ENCODE measurements around the gene GPX8. TPM values are rescaled to one million over a fixed set of nuclear protein-coding genes. Genes with fewer than 3 reads are reported as not detected.

GPX8 gene
- total and polyA plus RNA-seq, 2 of the 13 experiments (the other 11 are each of a cell fraction or from before 2014, with no cell fraction given) = 0.33 to 0.94 TPM

DNA sequence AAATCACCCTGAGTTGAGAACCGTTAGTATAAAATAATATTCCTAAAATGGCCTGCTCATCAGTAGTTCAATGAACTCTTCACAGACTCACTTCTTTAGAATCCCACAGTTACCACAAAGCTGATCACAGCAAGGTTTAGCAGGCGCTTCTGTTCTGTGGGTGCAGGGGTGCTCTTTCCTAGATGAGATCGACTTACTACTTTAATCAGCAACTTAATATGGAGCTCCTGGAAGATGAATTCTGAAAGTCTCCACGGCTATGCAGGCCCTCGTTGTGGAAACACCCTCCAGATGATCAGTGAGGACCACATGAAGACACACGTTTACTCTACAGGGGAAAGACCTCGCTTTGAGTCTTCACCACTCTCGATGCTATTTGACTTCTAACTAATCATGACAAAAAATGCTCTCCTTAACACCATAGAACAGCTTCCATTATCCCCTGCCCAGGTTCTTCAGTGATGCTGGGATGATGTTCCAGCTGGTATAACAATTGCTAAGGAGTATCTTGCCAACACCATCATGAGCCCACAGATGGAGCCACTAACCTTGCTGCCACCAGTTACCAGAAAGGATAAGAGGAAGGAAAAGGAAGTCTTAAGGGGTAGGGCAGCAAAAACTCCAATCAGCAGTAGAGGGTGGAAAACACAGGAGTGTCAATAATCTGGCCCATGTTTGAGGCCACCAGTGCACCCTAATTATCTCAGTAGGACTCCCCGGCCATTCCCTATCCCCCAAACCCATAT lies 17.9 kb upstream of the GPX8 start:
- H3K4me2 ChIP-seq (ENCODE audit: low read depth, low read length) = no peak overlapping the region
- H3K79me2 ChIP-seq (ENCODE audit: insufficient read depth, low read length) = no peaks in the 10 kb centered on the region
- FAIRE-seq (no peak), DNase-seq (ENCODE audit: low spot score) (no peak), ATAC-seq (no peak)
- H3K27me3 ChIP-seq (ENCODE audit: control insufficient read depth in 1 of 2, insufficient read depth in 2 of 2, low read length in 2 of 2) = no peaks in the 10 kb centered on the region
- H3K4me3 ChIP-seq (replicated peaks in 1 of 3; ENCODE audit: insufficient read depth in 1 of 3, low read depth in 2 of 3, low read length in 3 of 3) = no peak overlapping the region
- TF ChIP-seq, protein P1, sequence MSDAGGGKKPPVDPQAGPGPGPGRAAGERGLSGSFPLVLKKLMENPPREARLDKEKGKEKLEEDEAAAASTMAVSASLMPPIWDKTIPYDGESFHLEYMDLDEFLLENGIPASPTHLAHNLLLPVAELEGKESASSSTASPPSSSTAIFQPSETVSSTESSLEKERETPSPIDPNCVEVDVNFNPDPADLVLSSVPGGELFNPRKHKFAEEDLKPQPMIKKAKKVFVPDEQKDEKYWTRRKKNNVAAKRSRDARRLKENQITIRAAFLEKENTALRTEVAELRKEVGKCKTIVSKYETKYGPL (CRISPR knock-in tag; IDR thresholded peaks at IDR 0.05) = no peak
- no peak for TF ChIP-seq SALL1 (CRISPR knock-in tag; IDR thresholded peaks at IDR 0.05)
- no peak for TF ChIP-seq HDAC6 (IDR thresholded peaks at IDR 0.05; ENCODE audit: low read depth, low read length)
- TF ChIP-seq ZNF326 (CRISPR knock-in tag; IDR thresholded peaks at IDR 0.05; ENCODE audit: borderline replicate concordance) = no peak
- no peak for TF ChIP-seq KDM5B (CRISPR knock-in tag; IDR thresholded peaks at IDR 0.05; ENCODE audit: borderline replicate concordance)
- no peak for TF ChIP-seq TBL1XR1 (IDR thresholded peaks at IDR 0.05; ENCODE audit: borderline replicate concordance, low read length, partially characterized antibody)
- TF ChIP-seq, protein P2, sequence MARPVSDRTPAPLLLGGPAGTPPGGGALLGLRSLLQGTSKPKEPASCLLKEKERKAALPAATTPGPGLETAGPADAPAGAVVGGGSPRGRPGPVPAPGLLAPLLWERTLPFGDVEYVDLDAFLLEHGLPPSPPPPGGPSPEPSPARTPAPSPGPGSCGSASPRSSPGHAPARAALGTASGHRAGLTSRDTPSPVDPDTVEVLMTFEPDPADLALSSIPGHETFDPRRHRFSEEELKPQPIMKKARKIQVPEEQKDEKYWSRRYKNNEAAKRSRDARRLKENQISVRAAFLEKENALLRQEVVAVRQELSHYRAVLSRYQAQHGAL (CRISPR knock-in tag; IDR thresholded peaks at IDR 0.05; ENCODE audit: not compliant biosample characterization) = no peak
- TF ChIP-seq ARNT2 (CRISPR knock-in tag; IDR thresholded peaks at IDR 0.05; ENCODE audit: low read depth) = no peak
- no peak for TF ChIP-seq ATAD3A (CRISPR knock-in tag; IDR thresholded peaks at IDR 0.05)
- TF ChIP-seq GATAD2A (CRISPR knock-in tag; IDR thresholded peaks at IDR 0.05) = no peak
- no peak for TF ChIP-seq ZNF10 (CRISPR knock-in tag; IDR thresholded peaks at IDR 0.05; ENCODE audit: borderline replicate concordance, low read depth)
- TF ChIP-seq E2F2 (CRISPR knock-in tag; IDR thresholded peaks at IDR 0.05; ENCODE audit: borderline replicate concordance) = no peak
- TF ChIP-seq E2F1 (CRISPR knock-in tag; IDR thresholded peaks at IDR 0.05) = no peak
- TF ChIP-seq HNRNPUL1 (IDR thresholded peaks at IDR 0.05; ENCODE audit: low read depth, low read length) = no peak
- no peak for TF ChIP-seq ZNF546 (CRISPR knock-in tag; conservative IDR thresholded peaks at IDR 0.05)
- no peaks in the 10 kb centered on the region for H3K9me3 ChIP-seq (ENCODE audit: low read length)
- H3K9ac ChIP-seq (ENCODE audit: insufficient read depth, low read depth, low read length) = no peak overlapping the region
- POLR2A ChIA-PET = no interaction called here
- WGBS (ENCODE audit: low lambda C conversion rate) = 30% methylated on average over 9 of the region's 9 CpGs
- intact Hi-C loops (cut with micrococcal nuclease; ENCODE audit: unreplicated experiment) (loop anchor here (10.0 kb wide), 1 partner anchor 627 kb away; the partner anchor contains the start of gene SNX18), in situ Hi-C loops (cut with HindIII; ENCODE audit: extremely low pct_ligation_motif_present, low pct_unique_long_range_greater_than_20kb) (loop anchor here (10.0 kb wide), 1 partner anchor 197 kb away; no protein-coding TSS in a partner anchor)
- H2AFZ ChIP-seq (ENCODE audit: low read length) = no peak overlapping the region
- H3K4me1 ChIP-seq (ENCODE audit: insufficient read depth, low read length) = no peaks in the 10 kb centered on the region
- no peaks in the 10 kb centered on the region for H4K20me1 ChIP-seq (ENCODE audit: insufficient read depth, low read length)
- H3K36me3 ChIP-seq (replicated peaks in 1 of 2; ENCODE audit: control insufficient read depth in 1 of 2, insufficient read depth in 2 of 2, low read length in 2 of 2) = no peaks in the 10 kb centered on the region
- no peak overlapping the region for H3K27ac ChIP-seq (ENCODE audit: extremely low read length, insufficient read depth, low read length)
- BruUV-seq (replicated peaks) = no TSS peak
- CTCF ChIA-PET (ENCODE audit: low intra/inter-chr PET ratio, low total read pairs) = no interaction called here

Measured in HepG2 (cell line).